DOHH2 (cell line): ENCODE results near the gene APOO.

Experiments
- CTCF ChIP-seq: fragments of 200-600 bp; sonication (generic); IDR thresholded peaks from one replicate; pipeline ENCODE4 v1.5.1; 2014; ENCODE audit warnings: antibody characterized with exemption, mild to moderate bottlenecking, low read depth, low read length; ENCODE audit not compliant: poor library complexity, severe bottlenecking
- EZH2phosphoT487 ChIP-seq: fragments of 200-600 bp; sonication (generic); IDR thresholded peaks from 2 replicates; pipeline ENCODE4 v1.6.1; 2017; ENCODE audit warnings: borderline replicate concordance, mild to moderate bottlenecking, antibody characterized with exemption, low read length, moderate library complexity, mixed read lengths

DNA sequence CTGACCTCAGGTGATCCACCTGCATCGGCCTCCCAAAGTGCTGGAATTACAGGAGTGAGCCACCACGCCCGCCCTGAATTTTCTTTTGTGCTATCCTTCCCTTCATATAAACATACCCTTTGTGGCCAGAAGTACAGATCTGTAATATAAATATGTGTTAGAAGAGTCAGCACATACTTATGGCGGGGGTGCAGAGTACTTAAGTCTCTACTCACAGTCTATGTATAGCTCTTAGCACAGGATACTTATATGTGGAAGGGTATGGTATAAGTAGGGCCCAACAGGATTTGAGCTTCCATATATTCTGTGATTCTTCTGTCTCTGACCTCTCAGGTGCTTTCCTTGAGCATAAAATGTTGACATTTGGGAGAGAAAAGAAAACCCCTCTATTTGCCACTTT, 18.3 kb upstream of the APOO start:
- TF ChIP-seq CTCF (no peak), EZH2phosphoT487 (no peak)
